Adrenal gland (tissue), 12 donors: ENCODE data around the gene PLA2R1. TPM values are rescaled to one million over a fixed set of nuclear protein-coding genes. Genes with fewer than 3 reads are reported as not detected.
"Not testable (repeated sequence)": the region's sequence is repeated elsewhere in the genome, so short reads cannot be mapped to it uniquely, and the experiment has no call there.

Experiments used
- DNase-seq, 7 donors: peaks; one replicate each; pipeline ENCODE4 v3.0.0-alpha.2; 2019 to 2020
- H3K27ac ChIP-seq, 5 donors: fragments of 200-600 bp; sonication (generic) in 4 of 5; 1 replicate in 3 of 5; 2 replicates in 2 of 5; pipeline versions ENCODE4 v1.5.1 to v1.8.0; 2016 to 2020; ENCODE audit warnings: mild to moderate bottlenecking in 1 of 5
- H3K27me3 ChIP-seq: fragments of 200-600 bp; 2 replicates; pipeline ENCODE4 v1.8.0; 2021
- H3K36me3 ChIP-seq, 2 donors: fragments of 200-600 bp; replicated peaks in 1 of 2; 1 replicate in 1 of 2; 2 replicates in 1 of 2; pipeline versions ENCODE4 v1.5.1 to v1.8.0; 2018 to 2022
- H3K4me1 ChIP-seq, 2 donors: fragments of 200-600 bp; replicated peaks in 1 of 2; 1 replicate in 1 of 2; 2 replicates in 1 of 2; pipeline versions ENCODE4 v1.5.1 to v1.8.0; 2018 to 2021
- H3K4me3 ChIP-seq, 4 donors: fragments of 200-600 bp; sonication (generic) in 3 of 4; one replicate each; pipeline ENCODE4 v1.5.1; 2016 to 2018
- H3K9me3 ChIP-seq, 3 donors: fragments of 200-600 bp; sonication (generic) in 1 of 3; replicated peaks in 1 of 3; 1 replicate in 2 of 3; 2 replicates in 1 of 3; pipeline versions ENCODE4 v1.5.1 to v1.8.0; 2016 to 2021
- CTCF ChIP-seq, 6 experiments: fragments of 450-650 bp in 4 of 6; fragments of 200-600 bp in 2 of 6; sonication (generic) in 1 of 6; IDR thresholded peaks; 1 replicate in 5 of 6; 2 replicates in 1 of 6; pipeline versions ENCODE4 v1.5.1 to v1.8.0; 2016 to 2021; ENCODE audit warnings: antibody characterized with exemption in 6 of 6, mild to moderate bottlenecking in 2 of 6, moderate library complexity in 1 of 6
- POLR2A ChIP-seq, 2 donors: fragments of 450-650 bp; IDR thresholded peaks; one replicate each; pipeline ENCODE4 v1.6.1; 2017; ENCODE audit warnings: antibody characterized with exemption in 2 of 2, mild to moderate bottlenecking in 2 of 2, moderate library complexity in 1 of 2
- WGBS, 4 donors: extraction: QIAGEN DNeasy Blood & Tissue Kit in 2 of 4; methylation state at CpG; one replicate each; pipeline versions ENCODE4 v1.1.5 to v1.1.7; 2013 to 2017; 5-methylcytosine and 5-hydroxymethylcytosine counted together
- intact Hi-C, 2 donors: fragments of 100-400 bp; cut with DNase I; formaldehyde crosslinking; loops; one replicate each; pipeline versions ENCODE4 v1.14.1 to v1.15.0; 2022 to 2023
- polyA plus RNA-seq, 3 donors: library from polyadenylated mRNA; stranded (reverse); fragments of 200-250 nt in 2 of 3; fragments of 350-450 nt in 1 of 3; fragmentation: Illumina TruSeq in 1 of 3; extraction: RNeasy Lipid Tissue Mini Kit (QIAGEN cat#74804) in 1 of 3; gene quantifications; one replicate each; pipeline ENCODE4 v1.2.3, GENCODE V29; 2013 to 2014
- total RNA-seq, 9 donors: library from RNA; depleted of rRNA in 4 of 9; stranded (reverse); fragments of >200 nt in 4 of 9; fragments of 120-200 nt in 1 of 9; fragmentation: NEBNext Ultra II Directional in 1 of 9; extraction: Animal tissue kit (Norgen Biotek cat#: 25700) in 1 of 9; gene quantifications; one replicate each; pipeline versions ENCODE4 v1.1.0 to v1.2.4, GENCODE V29; 2013 to 2023
- donor health status: healthy with polysubstance abuse.
- donor health status: Bipolar disorder and iron deficiency.
- donor health status: DM: yes; HTN: yes; CAD: no.
- donor health status: DM: no; HTN: no; CAD: no.
- donor health status: DM: no; HTN: no; CAD: no.
- donor health status: DM: yes; HTN: yes; CAD: no.

Gene PLA2R1
- total and polyA plus RNA-seq, 12 donors: 2.9 to 11.6 (median 7.1) TPM

- Histone ChIP-seq H3K4me3 (no peak overlapping the region), H3K27ac (no peak overlapping the region), H3K9me3 (no peaks in the 10 kb centered on the region), H3K36me3 (no peaks in the 10 kb centered on the region), H3K4me1 (no peaks in the 10 kb centered on the region), H3K27me3 (no peaks in the 10 kb centered on the region)
- DNase-seq: no peak
- intact Hi-C loops: no loop called here
- 79 to 89% (median 86%) methylated on average over 7 of the region's 7 CpGs for WGBS, 4 donors
- TF ChIP-seq POLR2A (IDR thresholded peaks at IDR 0.05) (no peak), CTCF (IDR thresholded peaks at IDR 0.05) (no peak)
Measured at GRCh38 chr2:159971365-159972152, 90.9 kb downstream of the PLA2R1 start.

GRCh38 chr2:159970548-159970947, 91.9 kb downstream of the PLA2R1 start:
- intact Hi-C loops, H3K4me1 ChIP-seq, H3K36me3 ChIP-seq, H3K27ac ChIP-seq, H3K4me3 ChIP-seq, H3K27me3 ChIP-seq, DNase-seq, H3K9me3 ChIP-seq: not testable (repeated sequence)
- WGBS, 4 donors: 89 to 100% (median 96%) methylated on average over 1 of the region's 1 CpG

- no peaks in the 10 kb centered on the region for H3K4me1 ChIP-seq
- no peaks in the 10 kb centered on the region for H3K36me3 ChIP-seq
- no peaks in the 10 kb centered on the region for H3K9me3 ChIP-seq
- no peak overlapping the region for H3K27ac ChIP-seq
- intact Hi-C loops: no loop called here
- TF ChIP-seq CTCF (IDR thresholded peaks at IDR 0.05): peak; percentile 20 to 53 (median 42)
- no peak for TF ChIP-seq POLR2A (IDR thresholded peaks at IDR 0.05)
- WGBS, 4 donors: 9 to 18% (median 14%) methylated on average over 2 of the region's 2 CpGs
- H3K27me3 ChIP-seq: no peaks in the 10 kb centered on the region
- H3K4me3 ChIP-seq: no peak overlapping the region
- DNase-seq: peak in 6 of 7 donors; percentile 9 to 52 (median 25)
Measured at GRCh38 chr2:159968279-159968900, 94.0 kb downstream of the PLA2R1 start.

- Histone ChIP-seq H3K9me3 (no peaks in the 10 kb centered on the region), H3K4me1 (no peaks in the 10 kb centered on the region), H3K4me3 (no peak overlapping the region), H3K36me3 (no peaks in the 10 kb centered on the region), H3K27me3 (no peaks in the 10 kb centered on the region), H3K27ac (no peak overlapping the region)
- no peak for DNase-seq
- intact Hi-C loops: no loop called here
- no peak for TF ChIP-seq CTCF (IDR thresholded peaks at IDR 0.05)
- TF ChIP-seq POLR2A (IDR thresholded peaks at IDR 0.05): no peak
- WGBS, 4 donors: 90 to 92% (median 90%) methylated on average over 7 of the region's 7 CpGs
Measured at GRCh38 chr2:159963700-159964099, 98.7 kb downstream of the PLA2R1 start.

- H3K4me3 ChIP-seq, DNase-seq, H3K9me3 ChIP-seq, H3K27me3 ChIP-seq, intact Hi-C loops, H3K36me3 ChIP-seq, H3K27ac ChIP-seq, H3K4me1 ChIP-seq: not testable (repeated sequence)
Measured at GRCh38 chr2:159962513-159962912, 99.9 kb downstream of the PLA2R1 start.
